ENCODE measurements around the gene SLU7. TPM values are rescaled to one million over a fixed set of nuclear protein-coding genes. Genes with fewer than 3 reads are reported as not detected.
A peak's percentile ranks its signal among the peaks of the same experiment; 100 is the strongest.

Gene SLU7
- polyA plus RNA-seq, 1 of the 3 experiments (the other 2 are of a cell fraction): 22.3 TPM

DNA sequence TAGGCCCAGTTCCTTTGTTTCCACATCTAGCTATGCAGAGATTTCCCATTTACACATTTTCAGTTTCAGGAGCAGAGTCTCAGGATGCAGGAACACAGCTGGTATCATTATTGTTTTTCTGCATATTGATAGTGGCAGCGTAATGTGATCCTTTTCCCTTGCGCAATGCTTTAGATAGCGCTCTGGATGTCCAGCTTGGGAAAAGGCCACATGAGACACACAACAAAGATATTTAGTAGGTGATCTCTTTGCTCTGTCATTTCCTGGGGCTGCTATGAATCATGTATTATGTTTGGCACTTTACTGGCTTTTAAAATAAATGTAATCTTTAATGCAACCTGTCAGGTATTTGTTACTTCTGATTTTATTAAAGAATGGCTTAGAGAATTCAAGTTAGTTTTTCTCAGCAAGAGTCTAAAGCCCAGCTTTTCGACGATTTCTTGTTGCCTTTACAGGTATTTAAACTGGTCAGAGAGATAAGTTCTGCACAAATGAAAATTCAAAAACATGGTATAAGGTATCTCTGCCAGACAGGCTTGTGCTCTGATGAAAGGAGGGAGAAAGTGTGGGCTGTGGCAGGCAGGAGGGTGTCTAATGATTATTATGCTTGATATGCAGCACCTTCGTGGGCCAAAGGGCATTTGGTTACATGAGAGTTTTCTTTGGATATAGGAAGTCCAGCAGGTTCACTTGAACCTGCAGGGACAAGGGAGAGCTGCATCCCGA, 45.0 kb upstream of the SLU7 start:
- H3K79me2 ChIP-seq (ENCODE audit: insufficient read depth): no peaks in the 10 kb centered on the region
- H3K9ac ChIP-seq: peak overlapping the region; percentile 1; the same call in 1 of the 2 replicates
- H3K9me3 ChIP-seq: no peaks in the 10 kb centered on the region
- 24% methylated on average over 7 of the region's 7 CpGs for WGBS (ENCODE audit: low lambda C conversion rate)
- no peaks in the 10 kb centered on the region for H4K20me1 ChIP-seq (ENCODE audit: insufficient read depth)
- peak overlapping the region in 1 of 2 experiments; percentile 77; a peak in 2 of 4 replicates for H3K27ac ChIP-seq (ENCODE audit: low read depth in 2 of 2, low read length in 1 of 2)
- ChIA-PET POLR2A (no interaction called here), CTCF (interaction anchor here (1.3 to 4.3 kb wide), 2 partner anchors 25 to 44 kb away, joined by 3 to 29 read pairs; no protein-coding TSS in a partner anchor)
- H3K9me2 ChIP-seq: no peaks in the 10 kb centered on the region
- H3K4me2 ChIP-seq: peak overlapping the region; percentile 51
- TF ChIP-seq, protein P1, sequence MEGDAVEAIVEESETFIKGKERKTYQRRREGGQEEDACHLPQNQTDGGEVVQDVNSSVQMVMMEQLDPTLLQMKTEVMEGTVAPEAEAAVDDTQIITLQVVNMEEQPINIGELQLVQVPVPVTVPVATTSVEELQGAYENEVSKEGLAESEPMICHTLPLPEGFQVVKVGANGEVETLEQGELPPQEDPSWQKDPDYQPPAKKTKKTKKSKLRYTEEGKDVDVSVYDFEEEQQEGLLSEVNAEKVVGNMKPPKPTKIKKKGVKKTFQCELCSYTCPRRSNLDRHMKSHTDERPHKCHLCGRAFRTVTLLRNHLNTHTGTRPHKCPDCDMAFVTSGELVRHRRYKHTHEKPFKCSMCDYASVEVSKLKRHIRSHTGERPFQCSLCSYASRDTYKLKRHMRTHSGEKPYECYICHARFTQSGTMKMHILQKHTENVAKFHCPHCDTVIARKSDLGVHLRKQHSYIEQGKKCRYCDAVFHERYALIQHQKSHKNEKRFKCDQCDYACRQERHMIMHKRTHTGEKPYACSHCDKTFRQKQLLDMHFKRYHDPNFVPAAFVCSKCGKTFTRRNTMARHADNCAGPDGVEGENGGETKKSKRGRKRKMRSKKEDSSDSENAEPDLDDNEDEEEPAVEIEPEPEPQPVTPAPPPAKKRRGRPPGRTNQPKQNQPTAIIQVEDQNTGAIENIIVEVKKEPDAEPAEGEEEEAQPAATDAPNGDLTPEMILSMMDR (IDR thresholded peaks at IDR 0.05): no peak
- TF ChIP-seq POLR2AphosphoS5 (IDR thresholded peaks at IDR 0.05; ENCODE audit: low read depth, low read length) (peak; percentile 81), TEAD4 (IDR thresholded peaks at IDR 0.05; ENCODE audit: borderline replicate concordance, insufficient read depth) (peak; percentile 92), TCF12 (IDR thresholded peaks at IDR 0.05) (peak; percentile 99), SMC3 (IDR thresholded peaks at IDR 0.05; ENCODE audit: low read depth, low read length) (no peak), FOXM1 (IDR thresholded peaks at IDR 0.05; ENCODE audit: low read depth) (peak; percentile 89), SIN3A (IDR thresholded peaks at IDR 0.05; ENCODE audit: borderline replicate concordance, low read depth, low read length) (peak; percentile 62; the same call in 1 of the 2 replicates), ELF1 (IDR thresholded peaks at IDR 0.05) (0 out of 2 replicates have a peak, but pooled peaks have one; percentile 12), JUND (IDR thresholded peaks at IDR 0.05) (peak; percentile 98), MEF2A (IDR thresholded peaks at IDR 0.05; ENCODE audit: borderline replicate concordance, low read depth) (peak; percentile 84), GABPA (IDR thresholded peaks at IDR 0.05; ENCODE audit: low read depth) (peak; percentile 39), EP300 (IDR thresholded peaks at IDR 0.05; ENCODE audit: borderline replicate concordance in 1 of 2, low read depth in 1 of 2, low read length in 1 of 2) (peak; percentile 44 to 97; a peak in 3 of 4 replicates), RXRA (IDR thresholded peaks at IDR 0.05; ENCODE audit: borderline replicate concordance, low read depth) (peak; percentile 88), NFIC (IDR thresholded peaks at IDR 0.05; ENCODE audit: borderline replicate concordance) (peak; percentile 98), EZH2phosphoT487 (IDR thresholded peaks at IDR 0.05; ENCODE audit: borderline replicate concordance, low read depth) (no peak), FOSL2 (IDR thresholded peaks at IDR 0.05; ENCODE audit: borderline replicate concordance, low read depth) (peak; percentile 97), TAF1 (IDR thresholded peaks at IDR 0.05; ENCODE audit: borderline replicate concordance, low read depth, low read length) (no peak)
- TF ChIP-seq, protein P2, sequence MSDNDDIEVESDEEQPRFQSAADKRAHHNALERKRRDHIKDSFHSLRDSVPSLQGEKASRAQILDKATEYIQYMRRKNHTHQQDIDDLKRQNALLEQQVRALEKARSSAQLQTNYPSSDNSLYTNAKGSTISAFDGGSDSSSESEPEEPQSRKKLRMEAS (IDR thresholded peaks at IDR 0.05; ENCODE audit: low read depth): peak; percentile 76
- TF ChIP-seq, protein P3, sequence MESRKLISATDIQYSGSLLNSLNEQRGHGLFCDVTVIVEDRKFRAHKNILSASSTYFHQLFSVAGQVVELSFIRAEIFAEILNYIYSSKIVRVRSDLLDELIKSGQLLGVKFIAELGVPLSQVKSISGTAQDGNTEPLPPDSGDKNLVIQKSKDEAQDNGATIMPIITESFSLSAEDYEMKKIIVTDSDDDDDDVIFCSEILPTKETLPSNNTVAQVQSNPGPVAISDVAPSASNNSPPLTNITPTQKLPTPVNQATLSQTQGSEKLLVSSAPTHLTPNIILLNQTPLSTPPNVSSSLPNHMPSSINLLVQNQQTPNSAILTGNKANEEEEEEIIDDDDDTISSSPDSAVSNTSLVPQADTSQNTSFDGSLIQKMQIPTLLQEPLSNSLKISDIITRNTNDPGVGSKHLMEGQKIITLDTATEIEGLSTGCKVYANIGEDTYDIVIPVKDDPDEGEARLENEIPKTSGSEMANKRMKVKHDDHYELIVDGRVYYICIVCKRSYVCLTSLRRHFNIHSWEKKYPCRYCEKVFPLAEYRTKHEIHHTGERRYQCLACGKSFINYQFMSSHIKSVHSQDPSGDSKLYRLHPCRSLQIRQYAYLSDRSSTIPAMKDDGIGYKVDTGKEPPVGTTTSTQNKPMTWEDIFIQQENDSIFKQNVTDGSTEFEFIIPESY (IDR thresholded peaks at IDR 0.05; ENCODE audit: borderline replicate concordance, low read depth): peak; percentile 87; the same call in 1 of the 2 replicates
- TF ChIP-seq, protein P4, sequence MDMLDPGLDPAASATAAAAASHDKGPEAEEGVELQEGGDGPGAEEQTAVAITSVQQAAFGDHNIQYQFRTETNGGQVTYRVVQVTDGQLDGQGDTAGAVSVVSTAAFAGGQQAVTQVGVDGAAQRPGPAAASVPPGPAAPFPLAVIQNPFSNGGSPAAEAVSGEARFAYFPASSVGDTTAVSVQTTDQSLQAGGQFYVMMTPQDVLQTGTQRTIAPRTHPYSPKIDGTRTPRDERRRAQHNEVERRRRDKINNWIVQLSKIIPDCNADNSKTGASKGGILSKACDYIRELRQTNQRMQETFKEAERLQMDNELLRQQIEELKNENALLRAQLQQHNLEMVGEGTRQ (IDR thresholded peaks at IDR 0.05; ENCODE audit: borderline replicate concordance, low read depth, low read length): no peak
- TF ChIP-seq, protein P5, sequence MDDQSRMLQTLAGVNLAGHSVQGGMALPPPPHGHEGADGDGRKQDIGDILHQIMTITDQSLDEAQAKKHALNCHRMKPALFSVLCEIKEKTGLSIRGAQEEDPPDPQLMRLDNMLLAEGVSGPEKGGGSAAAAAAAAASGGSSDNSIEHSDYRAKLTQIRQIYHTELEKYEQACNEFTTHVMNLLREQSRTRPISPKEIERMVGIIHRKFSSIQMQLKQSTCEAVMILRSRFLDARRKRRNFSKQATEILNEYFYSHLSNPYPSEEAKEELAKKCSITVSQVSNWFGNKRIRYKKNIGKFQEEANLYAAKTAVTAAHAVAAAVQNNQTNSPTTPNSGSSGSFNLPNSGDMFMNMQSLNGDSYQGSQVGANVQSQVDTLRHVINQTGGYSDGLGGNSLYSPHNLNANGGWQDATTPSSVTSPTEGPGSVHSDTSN (IDR thresholded peaks at IDR 0.05): peak; percentile 96
- H2AFZ ChIP-seq (ENCODE audit: low read depth): no peak overlapping the region
- H3F3A ChIP-seq (replicated peaks; ENCODE audit: insufficient read depth): peaks cover 9% of the 10 kb centered on the region
- no peaks in the 10 kb centered on the region for H3K36me3 ChIP-seq (replicated peaks in 1 of 2; ENCODE audit: control insufficient read depth in 1 of 2, insufficient read depth in 2 of 2, low read length in 1 of 2)
- H3K4me3 ChIP-seq (ENCODE audit: low read depth in 2 of 2, low read length in 1 of 2): no peak overlapping the region
- peaks cover 0 to 18% of the 10 kb centered on the region in 2 experiments; a peak in 3 of 4 replicates for H3K4me1 ChIP-seq (ENCODE audit: control insufficient read depth in 1 of 2, insufficient read depth in 2 of 2, low read depth in 1 of 2, low read length in 1 of 2)
- no peaks in the 10 kb centered on the region for H3K27me3 ChIP-seq (ENCODE audit: insufficient read depth)
- no peak for DNase-seq
